ENCODE results near the gene RELN.

- TF ChIP-seq CTCF (IDR thresholded peaks at IDR 0.05 in 8 of 11, conservative IDR thresholded peaks at IDR 0.05 in 3 of 11) (no peak), POLR2A (IDR thresholded peaks at IDR 0.05) (no peak), POLR2AphosphoS5 (IDR thresholded peaks at IDR 0.05) (no peak)
Measured at GRCh38 chr7:103425177-103425576, 564.3 kb downstream of the RELN start.

All from spleen (tissue), 7 donors.